SU-DHL-6 (cell line): ENCODE data around the gene TARS3.
"Not testable (repeated sequence)": the region's sequence is repeated elsewhere in the genome, so short reads cannot be mapped to it uniquely, and the experiment has no call there.

Experiments
- CTCF ChIP-seq: fragments of 200-600 bp; sonication (generic); IDR thresholded peaks from one replicate; pipeline ENCODE4 v1.5.1; 2017; ENCODE audit warnings: antibody characterized with exemption, mild to moderate bottlenecking, low read length, moderate library complexity; ENCODE audit not compliant: insufficient read depth, poor library complexity, severe bottlenecking
- EZH2phosphoT487 ChIP-seq: fragments of 200-600 bp; sonication (generic), shearing (Covaris generic); conservative IDR thresholded peaks from 2 replicates; pipeline ENCODE4 v1.6.1; 2018; ENCODE audit warnings: mild to moderate bottlenecking, antibody characterized with exemption, low read length, moderate library complexity, mixed read lengths

DNA sequence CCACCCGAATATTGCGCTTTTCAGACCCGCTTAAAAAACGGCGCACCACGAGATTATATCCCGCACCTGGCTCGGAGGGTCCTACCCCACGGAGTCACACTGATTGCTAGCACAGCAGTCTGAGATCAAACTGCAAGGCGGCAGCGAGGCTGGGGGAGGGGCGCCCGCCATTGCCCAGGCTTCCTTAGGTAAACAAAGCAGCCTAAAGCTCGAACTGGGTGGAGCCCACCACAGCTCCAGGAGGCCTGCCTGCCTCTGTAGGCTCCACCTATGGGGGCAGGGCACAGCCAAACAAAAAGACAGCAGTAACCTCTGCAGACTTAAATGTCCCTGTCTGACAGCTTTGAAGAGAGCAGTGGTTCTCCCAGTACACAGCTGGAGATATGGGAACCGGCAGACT lies 97.5 kb downstream of the TARS3 start:
- not testable (repeated sequence) for TF ChIP-seq CTCF, EZH2phosphoT487
